Ascending aorta (tissue), 2 donors: ENCODE measurements around the gene KCNB1. TPM values are rescaled to one million over a fixed set of nuclear protein-coding genes. Genes with fewer than 3 reads are reported as not detected.

Experiments
- DNase-seq, 2 donors: peaks; one replicate each; pipeline ENCODE4 v3.0.0-alpha.2; 2019; ENCODE audit warnings: low spot score in 2 of 2
- H3K27ac ChIP-seq, 2 donors: fragments of 200-600 bp; sonication (generic); one replicate each; pipeline ENCODE4 v1.5.1; 2016 to 2017; ENCODE audit warnings: mild to moderate bottlenecking in 1 of 2
- H3K27me3 ChIP-seq: fragments of 200-600 bp; sonication (generic); one replicate; pipeline ENCODE4 v1.5.1; 2017
- H3K36me3 ChIP-seq, 2 donors: fragments of 200-600 bp; sonication (generic); one replicate each; pipeline ENCODE4 v1.5.1; 2016
- H3K4me1 ChIP-seq, 2 donors: fragments of 200-600 bp; sonication (generic); one replicate each; pipeline ENCODE4 v1.5.1; 2016 to 2017; ENCODE audit warnings: mild to moderate bottlenecking in 1 of 2
- H3K4me3 ChIP-seq, 2 donors: fragments of 200-600 bp; sonication (generic); one replicate each; pipeline ENCODE4 v1.5.1; 2016 to 2017; ENCODE audit warnings: mild to moderate bottlenecking in 1 of 2
- H3K9me3 ChIP-seq, 2 donors: fragments of 200-600 bp; sonication (generic); one replicate each; pipeline ENCODE4 v1.5.1; 2016
- CTCF ChIP-seq, 3 experiments: fragments of 200-600 bp in 2 of 3; fragments of 450-650 bp in 1 of 3; sonication (generic) in 2 of 3; IDR thresholded peaks; one replicate each; pipeline ENCODE4 v1.5.1; 2016 to 2019; ENCODE audit warnings: antibody characterized with exemption in 3 of 3, mild to moderate bottlenecking in 1 of 3, moderate library complexity in 1 of 3
- intact Hi-C: fragments of 100-400 bp; cut with DNase I; formaldehyde crosslinking; loops from one replicate; pipeline ENCODE4 v1.15.1; 2023
- total RNA-seq: library from RNA; depleted of rRNA; stranded (reverse); fragments of >200 nt; gene quantifications from one replicate; pipeline ENCODE4 v1.1.0, GENCODE V29; 2016

The KCNB1 gene
- total RNA-seq, 1 donor from 2014 or later: not detected

- Histone ChIP-seq H3K9me3 (no peaks in the 10 kb centered on the region), H3K27ac (no peak overlapping the region), H3K36me3 (no peaks in the 10 kb centered on the region), H3K4me3 (no peak overlapping the region), H3K27me3 (no peaks in the 10 kb centered on the region), H3K4me1 (no peaks in the 10 kb centered on the region)
- intact Hi-C loops: no loop called here
- no peak for DNase-seq
- TF ChIP-seq CTCF (IDR thresholded peaks at IDR 0.05): no peak
Measured at GRCh38 chr20:49417843-49418555, 64.5 kb downstream of the KCNB1 start.

GRCh38 chr20:49415668-49416044 lies 66.8 kb downstream of the KCNB1 start:
- no peaks in the 10 kb centered on the region for H3K4me1 ChIP-seq

GRCh38 chr20:49415005-49415667 lies 67.3 kb downstream of the KCNB1 start:
- Histone ChIP-seq H3K4me3 (no peak overlapping the region), H3K36me3 (no peaks in the 10 kb centered on the region), H3K27me3 (no peaks in the 10 kb centered on the region), H3K9me3 (no peaks in the 10 kb centered on the region), H3K27ac (no peak overlapping the region), H3K4me1 (no peaks in the 10 kb centered on the region)
- no peak for DNase-seq
- TF ChIP-seq CTCF (IDR thresholded peaks at IDR 0.05): no peak
- intact Hi-C loops: no loop called here

More at GRCh38 chr20:49415668-49416044, 66.8 kb downstream of the KCNB1 start:
- Histone ChIP-seq H3K27me3 (no peaks in the 10 kb centered on the region), H3K4me3 (no peak overlapping the region), H3K36me3 (no peaks in the 10 kb centered on the region), H3K9me3 (no peaks in the 10 kb centered on the region), H3K27ac (no peak overlapping the region)
- no peak for TF ChIP-seq CTCF (IDR thresholded peaks at IDR 0.05)
- intact Hi-C loops: no loop called here
- no peak for DNase-seq

GRCh38 chr20:49413677-49414076 lies 68.8 kb downstream of the KCNB1 start:
- Histone ChIP-seq H3K36me3 (no peaks in the 10 kb centered on the region), H3K4me3 (no peak overlapping the region), H3K4me1 (no peaks in the 10 kb centered on the region), H3K27ac (no peak overlapping the region), H3K9me3 (no peaks in the 10 kb centered on the region), H3K27me3 (no peaks in the 10 kb centered on the region)
- no peak for DNase-seq
- TF ChIP-seq CTCF (IDR thresholded peaks at IDR 0.05): no peak
- intact Hi-C loops: no loop called here

GRCh38 chr20:49412953-49413352 lies 69.5 kb downstream of the KCNB1 start:
- no peak for DNase-seq
- Histone ChIP-seq H3K36me3 (no peaks in the 10 kb centered on the region), H3K4me3 (no peak overlapping the region), H3K27me3 (no peaks in the 10 kb centered on the region), H3K9me3 (no peaks in the 10 kb centered on the region), H3K27ac (no peak overlapping the region), H3K4me1 (no peaks in the 10 kb centered on the region)
- TF ChIP-seq CTCF (IDR thresholded peaks at IDR 0.05): no peak
- intact Hi-C loops: no loop called here
